Stimulated activated CD4-positive, alpha-beta T cell treated with anti-CD3 and anti-CD28 coated beads, Interleukin-4, amount 100 ng/mL, for 24 hours (primary cell): ENCODE results near the gene SPOCK2.

Source experiments
- DNase-seq: peaks from one replicate; pipeline ENCODE4 v3.0.0-alpha.2; 2020

The SPOCK2 gene

DNA sequence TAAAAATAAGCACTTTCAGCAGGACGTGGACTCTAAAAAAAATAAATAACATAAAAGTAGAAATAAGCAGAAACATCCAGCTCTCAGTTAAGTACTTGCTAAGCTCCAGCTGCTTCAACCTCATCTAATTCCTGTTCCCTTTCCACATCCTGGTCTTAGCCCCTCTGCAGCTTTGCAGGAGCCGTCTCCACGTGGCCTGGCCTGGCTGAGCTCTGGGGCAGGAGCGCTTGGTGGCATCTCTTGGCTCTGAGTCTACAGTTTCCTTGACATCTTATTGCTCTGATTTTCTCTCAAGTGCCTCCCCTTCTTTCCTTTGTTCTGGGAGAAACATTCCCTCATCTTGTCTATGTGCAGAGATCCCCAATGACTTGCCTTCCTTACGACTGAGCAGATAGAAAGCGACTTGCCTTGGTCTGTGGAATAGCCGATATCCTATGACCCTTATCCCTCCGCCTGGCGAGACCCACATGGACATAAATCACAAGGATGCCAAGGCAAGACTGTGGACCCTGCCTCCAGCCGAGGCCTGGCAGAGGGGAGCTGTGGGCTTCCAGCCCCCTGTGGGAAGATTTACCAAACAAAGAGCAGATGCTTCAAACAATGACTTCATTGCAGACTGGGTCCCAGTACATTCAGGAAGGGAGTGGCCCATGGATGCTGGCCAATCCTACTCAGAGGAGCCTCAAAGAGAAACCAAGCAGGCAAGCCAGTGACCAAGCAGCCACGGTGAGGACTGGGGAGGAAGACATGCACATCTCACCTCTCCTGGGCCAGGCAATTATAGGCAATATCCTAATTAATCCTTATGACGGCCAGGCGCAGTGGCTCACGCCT, 61.9 kb downstream of the SPOCK2 start:
- no peak for DNase-seq

DNA sequence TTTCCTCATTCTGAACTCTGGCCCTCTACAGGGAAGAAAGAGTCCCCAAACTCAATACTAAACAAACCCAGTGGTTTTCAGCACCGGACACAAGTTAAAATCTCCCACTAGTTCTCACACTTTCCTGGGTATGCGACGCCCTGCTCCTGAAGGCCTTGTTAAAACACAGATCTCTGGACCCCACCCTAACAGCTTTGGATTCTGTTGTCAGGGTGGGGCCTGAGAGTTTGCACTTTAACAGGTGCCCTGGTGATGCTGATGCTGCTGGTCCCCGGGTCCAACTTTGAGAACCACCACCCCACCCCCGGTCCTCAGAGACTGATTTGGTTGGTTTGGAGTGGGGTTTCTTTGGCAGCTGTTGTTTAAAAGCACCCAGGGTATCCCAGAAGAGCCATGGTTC, 62.5 kb downstream of the SPOCK2 start:
- DNase-seq = no peak

DNA sequence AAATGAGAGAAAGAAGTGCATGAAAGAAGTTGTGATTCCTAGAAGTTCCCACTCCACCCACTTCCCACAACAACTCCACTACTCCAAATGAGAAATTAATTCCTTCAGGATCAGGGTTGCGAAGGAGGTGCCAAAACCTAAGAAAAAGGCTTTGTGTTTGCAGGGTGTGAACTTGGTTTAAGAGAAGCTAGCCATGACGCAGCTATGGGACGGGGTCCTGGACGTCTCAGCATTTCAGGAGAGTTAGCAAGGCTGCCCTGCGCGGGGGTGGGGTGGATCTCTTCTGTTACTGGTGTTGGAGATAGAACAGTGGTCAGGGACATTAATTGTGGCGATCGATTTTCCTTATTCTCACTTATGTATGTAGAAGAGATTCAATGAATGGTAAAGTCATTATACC, 63.0 kb downstream of the SPOCK2 start:
- no peak for DNase-seq

DNA sequence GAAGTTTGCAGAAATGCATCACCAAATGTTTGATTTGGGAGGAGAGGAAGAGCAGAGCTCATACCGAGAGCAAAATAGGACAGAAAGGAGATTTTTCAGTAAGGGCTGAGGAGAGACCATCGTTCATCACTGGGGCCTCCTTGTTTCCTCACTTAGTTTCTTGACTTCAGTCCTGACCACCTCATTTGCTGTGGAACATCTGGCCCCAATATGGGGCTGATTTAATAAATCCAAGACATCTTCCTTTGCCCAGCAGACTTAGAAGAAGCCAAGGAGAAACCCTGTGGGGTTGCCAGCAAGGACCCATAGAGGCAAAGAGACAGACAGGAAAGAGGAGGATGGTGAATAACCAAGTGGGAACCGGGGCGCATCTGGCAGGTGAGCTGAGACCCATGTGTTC, 63.8 kb downstream of the SPOCK2 start:
- DNase-seq = no peak

DNA sequence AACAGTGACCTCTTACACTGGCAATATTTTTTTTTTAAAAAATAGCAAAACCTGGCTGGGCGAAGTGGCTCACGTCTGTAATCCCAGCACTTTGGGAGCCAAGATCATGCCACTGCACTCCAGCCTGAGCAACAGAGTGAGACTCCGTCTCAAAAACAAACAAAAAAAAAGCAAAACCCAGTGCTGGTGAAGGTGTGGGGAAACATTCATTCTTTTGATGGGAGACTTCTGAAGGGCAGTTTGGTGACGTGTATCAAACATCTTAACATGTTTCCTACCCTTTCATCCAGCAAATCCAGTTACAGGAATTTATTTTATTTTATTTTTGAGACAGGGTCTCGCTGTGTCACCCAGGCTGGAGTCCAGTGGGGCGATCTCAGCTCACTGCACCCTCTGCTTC, 66.1 kb downstream of the SPOCK2 start:
- DNase-seq = no peak

DNA sequence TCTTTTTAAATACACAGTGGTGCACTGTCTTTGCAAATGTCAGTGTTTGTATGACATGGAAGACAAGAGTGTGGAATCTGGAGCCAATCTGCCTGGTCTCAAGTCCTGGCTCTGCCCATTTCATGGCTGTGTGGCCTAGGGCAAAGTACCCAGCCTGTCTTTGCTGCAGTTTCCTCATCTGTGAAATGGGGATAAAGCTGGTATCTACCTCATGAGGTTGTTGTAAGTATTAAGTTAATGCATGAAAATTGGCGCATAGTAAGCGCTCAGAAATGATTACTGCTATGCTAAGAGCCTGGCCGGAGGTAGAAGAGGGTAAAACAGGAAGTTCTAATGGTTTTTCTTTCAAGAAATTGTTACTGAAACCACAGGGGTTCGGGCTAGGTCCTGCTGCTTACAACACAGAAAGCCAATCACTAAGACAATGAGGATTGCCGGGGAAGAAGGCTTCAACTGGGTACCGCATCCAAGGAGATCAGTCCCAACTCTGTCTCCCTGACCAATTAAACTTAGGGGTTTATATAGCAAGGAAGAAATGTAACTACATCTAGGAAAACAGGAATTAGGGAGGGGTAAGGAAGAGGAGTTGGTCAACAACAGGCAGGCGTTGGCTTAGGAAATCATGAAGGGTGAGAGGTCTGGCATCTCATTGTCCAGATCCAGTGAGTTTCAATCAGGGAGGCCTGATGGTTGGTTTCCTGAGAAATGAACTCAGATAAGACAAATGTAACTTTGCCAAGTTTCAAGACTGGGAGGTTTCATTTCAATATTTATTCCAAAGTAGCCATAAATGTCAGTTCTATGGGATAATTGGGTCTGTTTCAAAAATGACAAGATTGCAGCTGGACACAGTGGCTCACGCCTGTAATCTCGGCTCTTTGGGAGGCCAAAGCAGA, 67.2 kb downstream of the SPOCK2 start:
- no peak for DNase-seq

DNA sequence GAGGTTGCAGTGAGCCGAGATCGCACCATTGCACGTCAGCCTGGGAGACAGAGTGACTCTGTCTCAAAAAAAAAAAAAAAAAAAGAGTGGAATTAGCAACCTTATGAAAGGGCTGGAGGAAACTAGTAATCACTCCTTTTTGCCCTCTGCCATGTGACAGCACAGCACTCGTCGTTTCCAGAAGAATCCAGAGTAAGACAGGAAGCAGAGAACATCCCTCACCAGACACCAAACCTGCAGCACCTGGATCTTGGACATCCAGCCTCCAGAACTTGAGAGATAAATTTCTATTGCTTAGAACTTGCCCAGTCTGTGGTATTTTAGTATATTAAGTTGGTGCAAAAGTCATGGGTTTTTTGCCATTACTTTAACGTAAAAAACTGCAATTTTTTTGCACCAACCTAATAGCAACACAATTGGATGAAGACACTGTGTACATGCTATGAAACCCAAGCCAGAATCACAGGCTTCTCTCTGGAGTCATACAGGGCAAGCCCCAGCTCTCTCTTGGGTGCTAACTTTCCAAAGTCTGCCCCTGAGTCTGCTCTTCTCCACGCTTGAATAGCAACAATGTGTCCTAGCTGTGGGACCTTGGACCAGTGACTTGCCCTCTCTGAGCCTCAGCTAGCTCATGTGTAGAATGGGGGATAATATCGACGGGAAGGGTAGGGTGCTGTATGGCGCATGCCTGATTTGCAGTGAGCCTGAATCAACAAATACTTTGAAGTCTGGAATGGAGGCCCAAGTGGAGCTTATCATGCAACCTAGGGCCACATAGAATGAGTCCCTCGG, 69.1 kb downstream of the SPOCK2 start:
- no peak for DNase-seq

DNA sequence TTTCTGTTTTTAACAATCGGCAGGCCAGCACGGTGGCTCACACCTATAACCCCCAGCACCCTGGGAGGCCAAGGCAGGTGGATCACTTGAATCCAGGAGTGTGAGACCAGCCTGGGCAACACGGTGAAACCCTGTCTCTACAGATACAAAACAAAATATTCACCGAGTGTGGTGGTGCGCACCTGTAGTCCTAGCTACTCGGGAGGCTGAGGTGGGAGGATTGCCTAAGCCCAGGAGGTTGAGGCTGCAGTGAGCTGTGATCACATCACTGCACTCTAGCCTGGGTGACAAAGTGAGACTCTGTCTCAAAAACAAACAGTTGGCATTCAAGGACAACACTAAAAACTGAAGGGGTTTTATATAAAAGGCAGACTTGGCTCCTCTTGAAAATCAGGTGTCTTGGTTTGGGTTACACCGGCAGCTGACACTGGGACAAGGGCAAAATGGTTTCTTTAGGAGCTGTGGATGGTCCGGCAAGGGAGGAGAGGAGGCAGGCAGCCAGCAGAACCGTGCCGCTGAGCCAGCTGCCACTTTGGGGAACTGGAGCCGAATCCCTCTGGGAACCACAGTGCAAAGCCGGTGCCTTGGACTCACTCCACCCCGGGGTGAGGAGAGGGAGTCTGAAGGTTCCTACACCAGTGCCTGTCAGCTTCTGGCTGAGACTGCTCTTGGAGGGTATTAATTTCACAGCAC, 71.6 kb downstream of the SPOCK2 start:
- no peak for DNase-seq

DNA sequence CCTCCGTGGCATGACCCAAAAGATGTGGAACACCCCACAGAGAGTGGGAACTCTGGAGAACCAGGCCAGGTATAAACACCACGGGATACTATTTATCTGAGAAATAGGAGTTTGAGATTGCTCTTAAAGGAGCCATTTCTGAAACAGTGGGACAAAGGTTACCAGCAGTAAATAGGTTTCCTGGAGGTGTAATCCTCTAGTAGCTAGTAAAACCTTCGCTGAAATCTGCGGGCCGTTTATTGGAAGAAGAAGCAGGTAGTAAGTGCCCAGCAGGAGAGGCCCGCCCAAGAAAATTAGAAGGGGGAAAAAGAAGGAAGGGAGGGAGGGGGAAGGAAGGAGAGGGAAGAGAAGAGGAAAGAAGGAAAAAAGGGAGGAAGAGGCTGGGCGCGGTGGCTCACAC, 72.5 kb downstream of the SPOCK2 start:
- DNase-seq = no peak

DNA sequence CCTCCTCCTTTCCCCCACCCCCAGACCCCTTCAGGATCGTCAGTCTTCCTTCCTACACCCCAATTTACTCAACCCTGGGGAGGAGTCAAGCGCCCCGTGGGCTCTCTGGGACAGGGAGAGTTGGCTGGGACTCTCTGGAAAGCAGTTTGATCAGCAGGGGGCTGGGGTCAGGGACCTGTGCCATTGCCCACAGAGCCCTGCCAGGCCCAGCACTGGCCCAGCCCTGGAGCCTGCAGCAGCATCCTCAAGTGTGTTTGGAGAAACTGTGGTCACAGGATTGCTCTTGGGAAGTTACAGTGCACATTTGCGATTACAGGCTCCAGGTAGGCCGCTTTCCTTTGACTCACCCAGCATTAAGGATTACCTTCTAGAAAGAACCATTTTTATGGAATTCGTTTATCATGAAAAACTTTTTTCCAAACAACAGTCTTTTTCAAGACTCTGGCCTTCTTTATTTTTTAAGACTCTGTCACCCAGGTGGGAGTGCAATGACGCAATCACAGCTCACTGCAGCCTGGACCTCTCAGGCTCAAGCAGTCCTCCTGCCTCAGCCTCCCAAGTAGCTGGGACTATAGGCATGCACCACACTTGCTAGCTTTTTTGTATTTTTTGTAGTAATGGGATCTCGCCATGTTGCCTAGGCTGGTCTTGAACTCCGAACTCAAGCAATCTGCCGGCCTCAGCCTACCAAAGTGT, 73.4 kb downstream of the SPOCK2 start:
- DNase-seq = no peak

DNA sequence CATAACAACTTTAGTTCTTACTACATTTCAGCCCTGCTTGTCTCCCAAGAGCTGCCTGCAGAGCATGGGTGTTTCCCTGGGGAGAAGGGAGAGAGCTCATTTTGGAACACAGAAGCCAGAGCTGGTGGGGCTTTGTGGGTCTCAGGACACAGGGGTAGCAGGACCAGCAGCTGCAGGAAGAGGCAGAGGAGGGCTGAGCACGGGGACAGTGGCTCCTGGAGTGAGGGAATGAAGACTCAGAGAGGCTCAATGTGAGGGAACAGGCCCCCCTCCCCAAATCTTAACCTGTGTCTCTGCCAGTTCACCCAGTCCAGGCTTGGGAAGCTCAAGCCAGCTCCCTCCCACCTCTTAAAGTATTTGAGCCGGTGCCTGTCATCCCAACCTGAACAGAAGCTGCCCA, 74.2 kb downstream of the SPOCK2 start:
- no peak for DNase-seq

DNA sequence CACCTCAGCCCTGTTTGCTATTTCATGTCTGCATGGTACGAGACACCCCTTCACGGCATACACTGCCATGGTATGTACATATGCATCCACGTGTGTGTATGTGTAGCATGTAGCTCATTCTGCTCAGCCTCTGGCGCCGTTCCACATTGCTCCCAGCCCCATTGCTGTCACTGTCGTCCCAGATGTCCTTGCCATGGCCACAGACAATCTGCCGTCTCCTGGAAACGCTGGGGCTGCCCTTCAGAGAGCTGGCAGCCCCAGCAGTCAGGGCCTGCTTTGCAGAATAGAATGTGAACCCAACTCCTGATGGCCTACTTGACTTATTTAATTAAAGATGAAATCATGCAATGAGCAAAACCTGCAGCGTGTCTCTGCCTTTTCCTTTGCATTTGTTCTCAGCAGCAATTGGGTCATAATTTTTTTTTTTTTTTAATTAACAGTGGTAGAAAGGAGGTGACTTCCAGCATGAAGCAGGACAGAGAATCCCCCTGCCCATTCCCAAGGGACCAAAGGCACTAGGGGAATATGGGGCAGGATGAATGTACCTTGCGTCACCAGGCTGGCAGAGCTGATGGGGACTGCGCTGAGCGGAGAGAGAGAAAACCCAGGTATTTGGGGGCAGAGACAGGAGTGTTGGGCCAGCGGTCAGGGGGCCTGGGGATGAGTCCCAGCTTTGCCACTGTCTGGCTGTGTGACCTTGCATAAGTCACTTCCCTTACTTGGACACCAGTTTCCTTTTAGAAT, 75.0 kb downstream of the SPOCK2 start:
- no peak for DNase-seq

DNA sequence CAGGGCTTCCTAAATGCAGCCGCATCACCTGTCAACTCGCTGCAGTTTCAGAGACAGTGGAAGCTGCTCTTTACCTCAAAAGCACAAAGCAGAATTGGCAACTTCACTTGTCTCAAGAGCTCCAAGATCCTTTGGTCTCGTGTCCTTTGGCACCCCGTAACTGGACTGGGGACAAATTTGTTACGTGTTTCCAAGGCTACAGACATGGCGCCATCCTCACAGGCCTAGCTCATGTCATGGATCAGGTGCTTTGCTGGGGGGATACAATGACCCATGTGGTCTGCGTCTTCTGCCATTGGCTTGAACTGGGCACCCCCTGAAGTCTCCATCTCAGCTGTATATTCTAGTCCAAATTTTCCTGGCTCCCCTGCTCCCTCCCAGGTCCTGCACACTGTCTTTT, 75.6 kb downstream of the SPOCK2 start:
- no peak for DNase-seq

DNA sequence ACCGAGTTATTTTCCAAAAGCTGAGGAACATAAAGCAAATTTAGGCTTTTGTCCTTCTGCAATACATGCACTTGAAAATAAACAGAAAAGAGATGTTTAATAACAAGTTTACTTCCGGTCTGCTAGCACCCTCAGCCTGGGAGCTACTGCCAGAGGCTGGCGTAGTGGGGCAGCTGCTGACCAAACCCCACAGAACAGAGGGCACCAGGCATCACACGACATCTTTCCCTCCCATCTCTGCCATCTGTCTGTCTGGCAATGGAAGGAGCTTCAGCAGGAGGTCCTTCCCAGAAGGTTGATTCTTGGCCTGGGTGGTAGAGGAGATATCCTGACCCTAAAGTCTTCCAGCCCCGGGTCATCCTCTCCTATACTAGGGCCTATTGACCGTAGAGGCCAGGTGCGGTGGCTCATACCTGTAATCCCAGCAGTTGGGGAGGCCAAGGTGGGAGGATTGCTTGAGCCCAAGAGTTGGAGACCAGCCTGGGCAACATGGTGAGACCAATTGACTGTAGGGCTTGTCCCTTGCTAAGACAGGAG, 76.3 kb downstream of the SPOCK2 start:
- DNase-seq = no peak

DNA sequence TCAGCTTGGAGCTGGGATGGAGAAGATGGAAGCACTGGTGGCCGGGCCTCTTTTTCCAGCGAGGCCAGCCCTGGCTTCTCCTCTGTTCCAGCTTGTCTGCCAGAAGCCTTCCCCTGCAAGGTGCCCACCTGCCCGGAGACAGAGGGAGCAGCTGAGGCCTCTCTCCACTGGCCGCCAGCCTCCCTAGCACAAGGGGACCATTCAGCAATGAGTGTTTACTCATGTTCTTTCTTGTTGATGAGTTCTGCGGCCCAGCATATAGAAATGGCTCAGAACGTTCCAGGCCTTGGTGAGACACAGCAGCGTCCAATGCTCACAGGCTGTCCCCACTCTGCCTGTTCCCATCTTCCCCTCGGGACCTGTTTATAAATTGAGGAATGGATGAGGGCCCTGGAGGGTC, 76.9 kb downstream of the SPOCK2 start:
- DNase-seq = no peak

DNA sequence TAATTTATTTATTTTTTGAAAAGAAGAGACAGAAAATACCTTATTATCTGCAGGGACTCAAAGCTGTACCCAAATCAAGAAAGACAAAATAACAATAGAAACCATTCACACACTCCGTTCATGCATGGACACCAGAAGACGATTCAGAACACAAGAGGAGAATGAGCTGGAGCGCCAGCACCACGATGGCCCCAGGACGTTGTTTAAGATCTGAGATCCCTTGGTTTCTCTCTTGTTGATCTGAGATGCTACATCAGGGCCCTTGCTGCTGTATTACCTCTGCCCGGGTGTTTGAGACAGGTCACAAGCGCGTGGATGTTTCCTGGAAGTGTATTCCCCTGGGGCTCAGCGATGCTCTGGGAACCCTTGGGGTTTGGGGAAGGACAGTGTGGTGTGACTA, 77.3 kb downstream of the SPOCK2 start:
- no peak for DNase-seq

DNA sequence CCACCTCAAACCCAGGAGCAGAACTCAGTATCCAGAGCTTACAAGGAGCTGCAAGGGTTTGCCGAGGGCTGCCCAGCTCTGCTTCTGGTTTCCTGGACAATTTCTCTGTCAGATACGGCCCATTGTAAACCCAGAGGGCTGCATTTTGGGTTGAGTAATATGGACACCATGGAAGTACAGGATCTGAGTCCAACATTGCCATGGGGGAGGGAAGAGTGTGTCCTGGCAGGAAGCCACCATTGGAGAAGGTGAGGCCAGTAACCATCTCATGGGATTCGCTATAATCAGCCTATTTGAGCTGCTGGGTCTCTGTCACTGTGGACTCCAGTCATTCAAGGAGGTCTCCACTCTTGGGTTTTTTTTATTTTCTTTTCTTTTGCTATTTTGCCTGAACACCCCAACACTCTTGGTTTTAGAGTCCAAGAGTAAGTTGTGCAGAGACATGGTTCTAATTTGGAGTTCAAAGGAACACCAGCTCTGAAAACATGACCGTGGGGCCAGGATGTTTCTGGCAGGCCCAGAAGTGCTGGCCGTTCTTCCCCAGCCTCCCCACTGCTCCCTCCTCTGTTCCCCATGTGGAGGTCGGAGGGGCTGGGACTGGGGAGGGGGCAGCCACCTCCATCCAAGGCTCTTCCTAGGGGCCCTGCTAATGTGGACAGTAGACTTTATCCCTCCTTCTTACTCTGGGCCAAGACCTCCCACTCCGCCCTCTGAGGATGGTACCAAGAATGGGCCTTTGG, 77.9 kb downstream of the SPOCK2 start:
- DNase-seq = no peak

DNA sequence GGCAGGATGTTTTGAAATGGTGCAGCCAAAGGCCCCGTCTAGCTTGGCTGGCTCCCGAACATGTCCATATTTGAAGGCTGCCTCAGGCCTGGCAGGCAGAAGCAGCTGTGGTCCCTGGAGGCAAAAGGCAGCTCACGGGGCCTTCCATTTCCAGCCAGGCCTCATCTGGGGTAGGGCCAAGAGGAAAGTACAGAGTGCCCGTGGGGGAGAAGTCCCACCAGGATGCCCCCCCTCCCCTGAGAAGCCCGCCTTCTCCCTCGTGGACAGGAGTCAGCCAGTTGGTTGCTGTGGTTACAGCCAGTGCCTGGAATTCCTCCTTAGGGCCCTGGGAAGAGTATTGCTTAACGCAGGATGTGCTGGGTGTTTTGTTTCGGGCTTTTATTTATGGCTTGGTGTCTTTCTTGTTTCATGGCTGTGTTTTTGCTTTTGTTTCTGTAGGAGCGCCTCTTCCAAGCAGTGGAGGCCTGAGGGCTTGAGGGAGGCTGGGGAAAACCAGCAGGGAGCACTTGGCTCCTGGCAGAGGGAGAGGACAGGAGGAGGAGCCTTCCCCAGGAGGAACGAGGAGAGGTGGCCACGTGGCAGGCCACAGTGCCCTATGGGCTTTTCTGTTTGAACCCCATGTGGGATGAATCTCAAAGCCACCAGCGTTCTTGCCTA, 78.8 kb downstream of the SPOCK2 start:
- DNase-seq = no peak

DNA sequence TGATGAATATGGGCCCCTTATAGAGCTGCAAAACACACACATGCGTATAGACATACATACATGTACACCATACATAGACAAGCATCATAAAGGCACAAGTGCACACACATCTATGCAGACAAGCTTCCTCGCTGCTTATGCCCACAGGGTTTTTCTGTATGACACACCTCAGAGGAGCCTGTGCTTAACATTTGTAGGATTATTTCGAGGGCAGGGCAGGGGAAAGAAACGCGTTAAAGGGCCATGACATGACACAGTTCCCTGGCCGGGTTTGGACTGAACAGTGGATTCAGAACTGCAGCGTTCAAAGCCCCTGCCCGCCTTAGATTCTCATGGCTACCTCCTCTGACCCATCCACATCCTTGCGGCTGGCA, 79.3 kb downstream of the SPOCK2 start:
- no peak for DNase-seq
